ENCODE data around the gene MEGF10.

DNA sequence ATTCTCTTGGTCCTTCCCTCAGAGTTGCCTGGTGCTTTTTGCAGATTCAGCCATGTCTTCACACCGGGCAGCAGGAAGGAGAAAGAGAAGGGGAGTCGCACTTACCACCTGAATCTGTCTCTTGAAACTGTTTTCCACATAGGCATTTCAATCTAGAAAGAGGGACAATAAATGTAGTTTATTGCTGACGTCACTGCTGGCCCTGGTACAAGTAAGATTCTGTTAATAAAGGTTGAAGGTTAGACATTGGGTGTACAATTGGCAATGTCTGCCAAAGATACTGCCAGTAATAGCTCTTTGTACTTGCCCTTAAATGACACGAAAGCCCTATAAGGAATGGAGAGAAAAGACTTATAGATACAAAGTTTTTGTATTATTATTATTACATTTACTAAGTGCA is 72.8 kb downstream of the MEGF10 start:
- TF ChIP-seq POLR2AphosphoS5 (IDR thresholded peaks at IDR 0.05): no peak
- no peak for TF ChIP-seq POLR2A (IDR thresholded peaks at IDR 0.05)
- TF ChIP-seq, protein P1, sequence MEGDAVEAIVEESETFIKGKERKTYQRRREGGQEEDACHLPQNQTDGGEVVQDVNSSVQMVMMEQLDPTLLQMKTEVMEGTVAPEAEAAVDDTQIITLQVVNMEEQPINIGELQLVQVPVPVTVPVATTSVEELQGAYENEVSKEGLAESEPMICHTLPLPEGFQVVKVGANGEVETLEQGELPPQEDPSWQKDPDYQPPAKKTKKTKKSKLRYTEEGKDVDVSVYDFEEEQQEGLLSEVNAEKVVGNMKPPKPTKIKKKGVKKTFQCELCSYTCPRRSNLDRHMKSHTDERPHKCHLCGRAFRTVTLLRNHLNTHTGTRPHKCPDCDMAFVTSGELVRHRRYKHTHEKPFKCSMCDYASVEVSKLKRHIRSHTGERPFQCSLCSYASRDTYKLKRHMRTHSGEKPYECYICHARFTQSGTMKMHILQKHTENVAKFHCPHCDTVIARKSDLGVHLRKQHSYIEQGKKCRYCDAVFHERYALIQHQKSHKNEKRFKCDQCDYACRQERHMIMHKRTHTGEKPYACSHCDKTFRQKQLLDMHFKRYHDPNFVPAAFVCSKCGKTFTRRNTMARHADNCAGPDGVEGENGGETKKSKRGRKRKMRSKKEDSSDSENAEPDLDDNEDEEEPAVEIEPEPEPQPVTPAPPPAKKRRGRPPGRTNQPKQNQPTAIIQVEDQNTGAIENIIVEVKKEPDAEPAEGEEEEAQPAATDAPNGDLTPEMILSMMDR (IDR thresholded peaks at IDR 0.05): no peak
- TF ChIP-seq EP300 (IDR thresholded peaks at IDR 0.05): no peak

All from sigmoid colon (tissue), 4 donors.